Prostate gland (tissue), 2 donors: ENCODE data around the gene SNX21.

Experiments
- POLR2A ChIP-seq: fragments of 450-650 bp; IDR thresholded peaks from one replicate; pipeline ENCODE4 v1.6.1; 2016; ENCODE audit warnings: antibody characterized with exemption, mild to moderate bottlenecking
- POLR2AphosphoS5 ChIP-seq: sonication (generic); formaldehyde crosslinking; IDR thresholded peaks from one replicate; pipeline ENCODE4 v1.6.1; 2017; ENCODE audit warnings: antibody characterized with exemption
- TF ChIP-seq, protein P1 (sequence below), 4 experiments: fragments of 200-600 bp in 2 of 4; fragments of 450-650 bp in 2 of 4; sonication (generic) in 2 of 4; IDR thresholded peaks; 1 replicate in 3 of 4; 2 replicates in 1 of 4; pipeline ENCODE4 v1.5.1; 2016 to 2019; ENCODE audit warnings: antibody characterized with exemption in 4 of 4, mild to moderate bottlenecking in 2 of 4, moderate library complexity in 2 of 4

DNA sequence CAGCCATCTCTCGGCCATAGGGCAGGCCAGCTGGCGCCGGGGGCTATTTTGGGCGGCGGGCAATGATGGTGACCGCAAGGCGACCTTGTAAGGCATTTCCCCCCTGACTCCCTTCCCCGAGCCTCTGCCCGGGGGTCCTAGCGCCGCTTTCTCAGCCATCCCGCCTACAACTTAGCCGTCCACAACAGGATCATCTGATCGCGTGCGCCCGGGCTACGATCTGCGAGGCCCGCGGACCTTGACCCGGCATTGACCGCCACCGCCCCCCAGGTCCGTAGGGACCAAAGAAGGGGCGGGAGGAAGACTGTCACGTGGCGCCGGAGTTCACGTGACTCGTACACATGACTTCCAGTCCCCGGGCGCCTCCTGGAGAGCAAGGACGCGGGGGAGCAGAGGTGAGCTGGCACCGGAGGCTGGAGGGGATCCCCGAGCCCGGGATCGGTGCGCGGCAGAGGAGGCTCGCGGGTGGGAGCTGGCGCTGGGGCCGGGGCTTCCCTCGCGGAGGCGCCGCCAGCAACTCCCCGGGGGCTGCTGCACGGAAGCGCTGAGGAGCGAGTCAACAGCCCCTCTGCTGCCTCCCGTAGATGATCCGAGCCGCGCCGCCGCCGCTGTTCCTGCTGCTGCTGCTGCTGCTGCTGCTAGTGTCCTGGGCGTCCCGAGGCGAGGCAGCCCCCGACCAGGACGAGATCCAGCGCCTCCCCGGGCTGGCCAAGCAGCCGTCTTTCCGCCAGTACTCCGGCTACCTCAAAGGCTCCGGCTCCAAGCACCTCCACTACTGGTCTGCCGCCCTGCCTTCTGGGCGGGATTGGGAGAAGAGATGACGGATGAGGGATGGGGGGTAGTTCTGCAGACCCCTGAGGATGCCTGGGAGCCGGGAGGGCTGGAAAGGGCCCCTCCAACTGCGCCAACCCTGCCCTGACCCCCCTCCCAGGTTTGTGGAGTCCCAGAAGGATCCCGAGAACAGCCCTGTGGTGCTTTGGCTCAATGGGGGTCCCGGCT, 57.7 kb downstream of the SNX21 start, which contains the start of the genes CTSA and NEURL2:
- TF ChIP-seq, protein P1, sequence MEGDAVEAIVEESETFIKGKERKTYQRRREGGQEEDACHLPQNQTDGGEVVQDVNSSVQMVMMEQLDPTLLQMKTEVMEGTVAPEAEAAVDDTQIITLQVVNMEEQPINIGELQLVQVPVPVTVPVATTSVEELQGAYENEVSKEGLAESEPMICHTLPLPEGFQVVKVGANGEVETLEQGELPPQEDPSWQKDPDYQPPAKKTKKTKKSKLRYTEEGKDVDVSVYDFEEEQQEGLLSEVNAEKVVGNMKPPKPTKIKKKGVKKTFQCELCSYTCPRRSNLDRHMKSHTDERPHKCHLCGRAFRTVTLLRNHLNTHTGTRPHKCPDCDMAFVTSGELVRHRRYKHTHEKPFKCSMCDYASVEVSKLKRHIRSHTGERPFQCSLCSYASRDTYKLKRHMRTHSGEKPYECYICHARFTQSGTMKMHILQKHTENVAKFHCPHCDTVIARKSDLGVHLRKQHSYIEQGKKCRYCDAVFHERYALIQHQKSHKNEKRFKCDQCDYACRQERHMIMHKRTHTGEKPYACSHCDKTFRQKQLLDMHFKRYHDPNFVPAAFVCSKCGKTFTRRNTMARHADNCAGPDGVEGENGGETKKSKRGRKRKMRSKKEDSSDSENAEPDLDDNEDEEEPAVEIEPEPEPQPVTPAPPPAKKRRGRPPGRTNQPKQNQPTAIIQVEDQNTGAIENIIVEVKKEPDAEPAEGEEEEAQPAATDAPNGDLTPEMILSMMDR (IDR thresholded peaks at IDR 0.05) = peak in 2 of 4 experiments; percentile 28 to 35
- peak; percentile 56 for TF ChIP-seq POLR2A
- TF ChIP-seq POLR2AphosphoS5 = peak; percentile 94
